HEK293T (cell line): ENCODE measurements around the gene RDH16.

Source experiments
- BHLHE40 ChIP-seq: fragments of 450-650 bp; IDR thresholded peaks from 2 replicates; pipeline ENCODE4 v1.6.1; 2016; ENCODE audit warnings: mild to moderate bottlenecking, moderate library complexity, borderline replicate concordance
- ELF4 ChIP-seq: fragments of 450-650 bp; IDR thresholded peaks from 2 replicates; pipeline ENCODE4 v1.6.1; 2017; ENCODE audit warnings: antibody characterized with exemption
- FOXA1 ChIP-seq: fragments of 450-650 bp; IDR thresholded peaks from 2 replicates; pipeline ENCODE4 v1.6.1; 2016; ENCODE audit warnings: mild to moderate bottlenecking
- FOXK2 ChIP-seq: fragments of 450-650 bp; IDR thresholded peaks from 2 replicates; pipeline ENCODE4 v1.6.1; 2016; ENCODE audit warnings: mild to moderate bottlenecking
- FOXM1 ChIP-seq: fragments of 450-650 bp; IDR thresholded peaks from 2 replicates; pipeline ENCODE4 v1.6.1; 2017; ENCODE audit warnings: mild to moderate bottlenecking, borderline replicate concordance
- L3MBTL2 ChIP-seq: fragments of 450-650 bp; conservative IDR thresholded peaks from 2 replicates; pipeline ENCODE4 v1.6.1; 2016; ENCODE audit warnings: mild to moderate bottlenecking
- LEF1 ChIP-seq: fragments of 450-650 bp; IDR thresholded peaks from 2 replicates; pipeline ENCODE4 v1.6.1; 2017; ENCODE audit warnings: mild to moderate bottlenecking, borderline replicate concordance
- NFRKB ChIP-seq: fragments of 450-650 bp; IDR thresholded peaks from 2 replicates; pipeline ENCODE4 v1.6.1; 2016; ENCODE audit warnings: mild to moderate bottlenecking, moderate library complexity
- SP1 ChIP-seq: fragments of 450-650 bp; IDR thresholded peaks from 2 replicates; pipeline ENCODE4 v1.6.1; 2017
- ZNF384 ChIP-seq: fragments of 450-650 bp; IDR thresholded peaks from 2 replicates; pipeline ENCODE4 v1.6.1; 2016
- TF ChIP-seq, protein P1 (sequence below): fragments of 450-650 bp; IDR thresholded peaks from 2 replicates; pipeline ENCODE4 v1.6.1; 2016

DNA sequence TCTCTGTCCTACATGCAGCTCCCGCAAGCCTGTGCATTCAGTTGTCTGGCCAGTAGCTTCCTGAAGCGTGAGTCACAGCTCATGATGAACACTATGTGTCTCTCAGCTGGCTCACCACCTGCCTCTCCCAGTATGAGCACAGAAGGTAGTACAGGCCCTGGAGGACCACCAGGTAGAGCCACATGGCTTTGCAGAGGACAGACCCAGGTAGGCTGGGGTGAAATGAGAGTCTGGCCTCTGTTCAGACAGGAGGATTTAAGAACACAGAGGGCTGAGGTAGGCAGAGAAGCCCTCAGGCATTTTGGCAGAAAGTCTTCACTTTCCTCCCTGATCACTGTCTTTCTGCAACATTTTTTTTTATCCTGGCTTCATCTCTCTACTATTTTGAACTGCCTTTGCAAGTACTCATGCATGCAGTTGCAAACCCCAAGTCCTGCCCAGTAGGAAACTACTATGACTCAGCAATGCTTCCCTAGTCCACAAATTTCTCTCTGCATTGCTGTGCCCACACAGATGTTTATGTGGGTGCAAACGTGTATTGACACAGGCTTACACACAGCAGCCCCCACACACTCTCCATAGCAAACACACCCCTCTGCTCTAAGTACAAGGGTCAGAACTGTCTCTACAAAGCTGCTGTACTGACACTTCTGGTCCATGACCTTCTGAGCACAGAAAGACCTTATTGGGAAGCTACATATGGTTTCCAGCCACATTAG is 15.9 kb downstream of the RDH16 start:
- TF ChIP-seq SP1 (no peak), FOXK2 (no peak), FOXA1 (no peak), ZNF384 (no peak), LEF1 (no peak), FOXM1 (no peak), L3MBTL2 (no peak), BHLHE40 (no peak), ELF4 (no peak), NFRKB (no peak)
- TF ChIP-seq, protein P1, sequence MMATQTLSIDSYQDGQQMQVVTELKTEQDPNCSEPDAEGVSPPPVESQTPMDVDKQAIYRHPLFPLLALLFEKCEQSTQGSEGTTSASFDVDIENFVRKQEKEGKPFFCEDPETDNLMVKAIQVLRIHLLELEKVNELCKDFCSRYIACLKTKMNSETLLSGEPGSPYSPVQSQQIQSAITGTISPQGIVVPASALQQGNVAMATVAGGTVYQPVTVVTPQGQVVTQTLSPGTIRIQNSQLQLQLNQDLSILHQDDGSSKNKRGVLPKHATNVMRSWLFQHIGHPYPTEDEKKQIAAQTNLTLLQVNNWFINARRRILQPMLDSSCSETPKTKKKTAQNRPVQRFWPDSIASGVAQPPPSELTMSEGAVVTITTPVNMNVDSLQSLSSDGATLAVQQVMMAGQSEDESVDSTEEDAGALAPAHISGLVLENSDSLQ, result no peak
